OCI-LY7 (cell line): ENCODE results near the gene GPR146. TPM values are rescaled to one million over a fixed set of nuclear protein-coding genes. Genes with fewer than 3 reads are reported as not detected.

ENCODE experiments used
- BruUV-seq: library from RNA; stranded (reverse); fragments of 400-500 nt; replicated peaks from 2 replicates; lab custom pipeline; 2021; lab: Mats Ljungman, UMichigan
- CTCF ChIA-PET: fragments of 300-600 bp; sonication (Branson Sonifier 250); formaldehyde crosslinking; loops from one replicate; lab custom pipeline; 2022; ENCODE audit warnings: antibody characterized with exemption; ENCODE audit not compliant: unreplicated experiment; lab: Charles Lee
- POLR2A ChIA-PET: fragments of 300-600 bp; sonication (Branson Sonifier 250); formaldehyde crosslinking; loops from one replicate; lab custom pipeline; 2022; ENCODE audit warnings: antibody characterized with exemption; lab: Charles Lee
- DNase-seq: peaks from one replicate; pipeline ENCODE4 v3.0.0-alpha.2; 2015; ENCODE audit warnings: low spot score
- H2AFZ ChIP-seq: fragments of 200-600 bp; sonication (generic), shearing (Covaris generic); 2 replicates; pipeline ENCODE4 v1.6.1; 2014; ENCODE audit warnings: mild to moderate bottlenecking, antibody characterized with exemption, low read length, moderate library complexity
- H3K27ac ChIP-seq: fragments of 200-600 bp; sonication (generic); 2 replicates; pipeline ENCODE4 v1.5.1; 2014; ENCODE audit warnings: mixed run types, low read depth, mild to moderate bottlenecking, moderate library complexity, low read length, inconsistent platforms; ENCODE audit not compliant: poor library complexity, severe bottlenecking
- H3K36me3 ChIP-seq: fragments of 200-600 bp; sonication (generic); 2 replicates; pipeline ENCODE4 v1.6.1; 2014; ENCODE audit warnings: mild to moderate bottlenecking, antibody characterized with exemption, low read length, moderate library complexity, mixed read lengths; ENCODE audit not compliant: insufficient read depth
- H3K4me1 ChIP-seq: fragments of 200-600 bp; sonication (generic); 2 replicates; pipeline ENCODE4 v1.5.1; 2014; ENCODE audit warnings: mild to moderate bottlenecking, low read length; ENCODE audit not compliant: insufficient read depth, poor library complexity, severe bottlenecking
- H3K4me2 ChIP-seq: fragments of 200-600 bp; sonication (generic); 2 replicates; pipeline ENCODE4 v1.6.1; 2014; ENCODE audit warnings: mild to moderate bottlenecking, low read length
- H3K4me3 ChIP-seq: fragments of 200-600 bp; sonication (generic); 2 replicates; pipeline ENCODE4 v1.5.1; 2014; ENCODE audit warnings: mild to moderate bottlenecking, low read depth, low read length; ENCODE audit not compliant: poor library complexity, severe bottlenecking
- H3K79me2 ChIP-seq: fragments of 200-600 bp; sonication (generic); 2 replicates; pipeline ENCODE4 v1.6.1; 2016; ENCODE audit warnings: low read depth, mild to moderate bottlenecking, low read length, moderate library complexity, mixed read lengths; ENCODE audit not compliant: insufficient read depth
- H3K9me2 ChIP-seq: fragments of 200-600 bp; sonication (generic); 2 replicates; pipeline ENCODE4 v1.6.1; 2016; ENCODE audit warnings: mild to moderate bottlenecking, low read length, mixed read lengths; ENCODE audit not compliant: insufficient read depth
- H3K9me3 ChIP-seq: fragments of 200-600 bp; sonication (generic); 2 replicates; pipeline ENCODE4 v1.6.1; 2014; ENCODE audit warnings: mild to moderate bottlenecking, mixed run types, low read length, mixed read lengths
- H4K20me1 ChIP-seq: fragments of 200-600 bp; sonication (generic); 2 replicates; pipeline ENCODE4 v1.6.1; 2014; ENCODE audit warnings: mild to moderate bottlenecking, antibody characterized with exemption, low read length, moderate library complexity, mixed read lengths; ENCODE audit not compliant: insufficient read depth
- CTCF ChIP-seq: fragments of 200-600 bp; sonication (generic); conservative IDR thresholded peaks from 2 replicates; pipeline ENCODE4 v1.5.1; 2014; ENCODE audit warnings: mild to moderate bottlenecking, antibody characterized with exemption, low read length, moderate library complexity, mixed read lengths
- EZH2phosphoT487 ChIP-seq: fragments of 200-600 bp; sonication (generic); IDR thresholded peaks from 2 replicates; pipeline ENCODE4 v1.6.1; 2018; ENCODE audit warnings: low read depth, borderline replicate concordance, mild to moderate bottlenecking, mixed run types, antibody characterized with exemption, low read length, moderate library complexity, mixed read lengths
- intact Hi-C: fragments of 100-400 bp; cut with micrococcal nuclease; formaldehyde crosslinking; loops from one replicate; pipeline ENCODE4 v1.10.0; 2022; ENCODE audit not compliant: unreplicated experiment
- total RNA-seq, 2 experiments: library from RNA; depleted of rRNA in 1 of 2; stranded (reverse); fragments of >200 nt in 1 of 2; shearing (Covaris generic) in 1 of 2; gene quantifications; 2 replicates each; pipeline ENCODE4 v1.2.3, GENCODE V29; 2014 to 2022

GPR146 gene
- total RNA-seq, 2 experiments from 2014 or later, result 0.95 to 3.3 TPM

DNA sequence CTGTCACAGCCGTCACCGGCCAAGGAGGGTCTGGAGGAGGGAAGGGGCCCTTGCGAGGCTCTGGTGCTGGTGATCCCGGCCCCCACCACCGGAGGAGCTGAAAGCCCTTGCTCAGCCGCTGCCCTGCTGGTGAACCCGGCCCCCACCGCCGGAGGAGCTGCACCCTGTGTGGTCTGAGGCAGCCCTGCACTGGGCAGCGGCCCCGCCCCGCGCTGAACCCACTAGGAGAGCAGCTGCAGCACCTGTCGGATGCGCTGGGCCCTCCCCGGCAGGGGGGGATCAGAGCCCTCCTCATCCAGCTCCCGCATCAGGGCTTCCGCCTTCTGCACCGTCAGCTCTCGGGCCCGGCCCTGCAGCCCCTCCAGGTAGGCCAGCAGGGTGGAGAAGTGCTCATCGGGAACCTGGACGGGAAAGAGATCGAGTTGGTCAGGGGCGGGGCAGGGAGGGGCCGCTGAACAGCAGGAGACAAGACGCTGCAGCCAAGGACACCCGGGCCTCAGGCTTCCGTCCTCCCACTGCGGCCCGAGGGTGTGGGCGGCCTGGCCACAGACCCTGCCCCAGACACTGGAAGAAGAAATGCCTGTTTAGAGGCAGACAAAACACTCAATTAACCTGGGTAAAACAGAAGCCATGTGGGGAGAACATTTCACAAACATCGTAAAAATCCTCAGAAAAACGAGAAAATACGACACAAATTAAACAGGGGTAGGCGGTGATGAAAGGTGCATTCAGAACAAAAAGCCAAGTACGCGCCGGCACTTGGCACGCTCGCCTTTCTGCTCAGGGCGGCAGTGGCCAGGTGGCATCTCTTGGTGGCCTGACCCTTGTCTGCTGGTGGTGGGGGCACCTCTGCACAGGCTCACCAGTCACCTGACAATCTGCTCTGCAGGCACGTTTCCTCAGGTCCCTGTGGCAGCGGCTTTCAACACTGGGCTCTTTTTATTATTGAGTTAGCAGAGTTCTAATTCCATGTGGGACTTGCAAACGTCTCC is 46.6 kb upstream of the GPR146 start:
- Histone ChIP-seq H3K9me3 (no peaks in the 10 kb centered on the region), H3K4me2 (no peak overlapping the region), H3K4me3 (no peak overlapping the region), H3K9me2 (no peaks in the 10 kb centered on the region), H4K20me1 (no peaks in the 10 kb centered on the region), H3K36me3 (peaks cover 25% of the 10 kb centered on the region; the same call in 1 of the 2 replicates), H3K79me2 (no peaks in the 10 kb centered on the region), H2AFZ (no peak overlapping the region), H3K4me1 (peaks cover 39% of the 10 kb centered on the region), H3K27ac (no peak overlapping the region)
- TF ChIP-seq EZH2phosphoT487, result no peak
- no peak for TF ChIP-seq CTCF
- DNase-seq, result no peak
- intact Hi-C loops, result no loop called here
- POLR2A ChIA-PET, result no interaction called here
- no TSS peak for BruUV-seq
- CTCF ChIA-PET, result no interaction called here

- ChIA-PET POLR2A (no interaction called here), CTCF (no interaction called here)
- BruUV-seq, result no TSS peak
- Histone ChIP-seq H4K20me1 (no peaks in the 10 kb centered on the region), H2AFZ (no peak overlapping the region), H3K9me3 (no peaks in the 10 kb centered on the region), H3K9me2 (no peaks in the 10 kb centered on the region), H3K4me1 (peaks cover 35% of the 10 kb centered on the region), H3K36me3 (peaks cover 25% of the 10 kb centered on the region; the same call in 1 of the 2 replicates), H3K79me2 (no peaks in the 10 kb centered on the region), H3K4me3 (no peak overlapping the region), H3K4me2 (no peak overlapping the region), H3K27ac (peak overlapping the region; percentile 13)
- no peak for DNase-seq
- intact Hi-C loops, result no loop called here
- TF ChIP-seq CTCF, result no peak
- TF ChIP-seq EZH2phosphoT487, result no peak
These were observed 45.0 kb upstream of the GPR146 start for GRCh38 chr7:999149-999879.
